Neural progenitor cell (in vitro differentiated cells): Measurements from ENCODE around the gene LCORL. TPM values are rescaled to one million over a fixed set of nuclear protein-coding genes. Genes with fewer than 3 reads are reported as not detected.
"Not testable (repeated sequence)": the region's sequence is repeated elsewhere in the genome, so short reads cannot be mapped to it uniquely, and the experiment has no call there.

Experiments used
- DNase-seq: peaks from one replicate; pipeline ENCODE4 v3.0.0-alpha.2; 2016; ENCODE audit warnings: low spot score
- H2AFZ ChIP-seq: fragments of 200-600 bp; sonication (generic); replicated peaks from 2 replicates; pipeline ENCODE4 v1.6.1; 2016; ENCODE audit warnings: antibody characterized with exemption
- H3F3A ChIP-seq: fragments of 200-600 bp; sonication (generic); 2 replicates; pipeline ENCODE4 v1.6.1; 2016; ENCODE audit warnings: antibody characterized with exemption, low read depth
- H3K27ac ChIP-seq: fragments of 200-600 bp; sonication (generic); 2 replicates; pipeline ENCODE4 v1.5.1; 2016; ENCODE audit warnings: mild to moderate bottlenecking
- H3K27me3 ChIP-seq: fragments of 200-600 bp; sonication (generic); 2 replicates; pipeline ENCODE4 v1.6.1; 2016; ENCODE audit warnings: mild to moderate bottlenecking, moderate library complexity
- H3K36me3 ChIP-seq: fragments of 200-600 bp; sonication (generic); 2 replicates; pipeline ENCODE4 v1.5.1; 2016
- H3K4me1 ChIP-seq: fragments of 200-600 bp; sonication (generic); 2 replicates; pipeline ENCODE4 v1.6.1; 2016; ENCODE audit warnings: mixed run types
- H3K4me2 ChIP-seq: fragments of 200-600 bp; sonication (generic); 2 replicates; pipeline ENCODE4 v1.6.1; 2016
- H3K4me3 ChIP-seq: fragments of 200-600 bp; sonication (generic); 2 replicates; pipeline ENCODE4 v1.5.1; 2016
- H3K79me2 ChIP-seq: fragments of 200-600 bp; sonication (generic); 2 replicates; pipeline ENCODE4 v1.6.1; 2016; ENCODE audit warnings: low read depth
- H3K9ac ChIP-seq: fragments of 200-600 bp; sonication (generic); 2 replicates; pipeline ENCODE4 v1.6.1; 2016
- H3K9me3 ChIP-seq: fragments of 200-600 bp; sonication (generic); 2 replicates; pipeline ENCODE4 v1.5.1; 2016; ENCODE audit warnings: low read depth
- H4K20me1 ChIP-seq: fragments of 200-600 bp; sonication (generic); 2 replicates; pipeline ENCODE4 v1.6.1; 2016; ENCODE audit warnings: low read depth
- H3K27ac Mint-ChIP-seq: 3 replicates; pipeline ENCODE4 v1.8.0; 2021; ENCODE audit warnings: mixed read lengths
- H3K27me3 Mint-ChIP-seq: 2 replicates; pipeline ENCODE4 v1.8.0; 2022; ENCODE audit warnings: low read depth, mild to moderate bottlenecking, inconsistent platforms, moderate library complexity, mixed read lengths; ENCODE audit not compliant: insufficient read depth
- H3K36me3 Mint-ChIP-seq: 3 replicates; pipeline ENCODE4 v1.8.0; 2021; ENCODE audit warnings: mixed read lengths
- H3K4me1 Mint-ChIP-seq: 3 replicates; pipeline ENCODE4 v1.8.0; 2021; ENCODE audit warnings: mixed read lengths
- H3K4me3 Mint-ChIP-seq: 3 replicates; pipeline ENCODE4 v1.8.0; 2021; ENCODE audit warnings: mild to moderate bottlenecking, moderate library complexity, mixed read lengths
- H3K9me3 Mint-ChIP-seq: 3 replicates; pipeline ENCODE4 v1.8.0; 2020; ENCODE audit warnings: mixed read lengths
- CTCF ChIP-seq: fragments of 200-600 bp; sonication (generic); IDR thresholded peaks from 2 replicates; pipeline ENCODE4 v1.5.1; 2017; ENCODE audit warnings: antibody characterized with exemption, mild to moderate bottlenecking
- EZH2 ChIP-seq: fragments of 200-600 bp; sonication (generic); IDR thresholded peaks from 2 replicates; pipeline ENCODE4 v1.6.1; 2017; ENCODE audit warnings: antibody characterized with exemption, mild to moderate bottlenecking, moderate library complexity
- EZH2phosphoT487 ChIP-seq: fragments of 200-600 bp; sonication (generic); IDR thresholded peaks from 2 replicates; pipeline ENCODE4 v1.6.1; 2017; ENCODE audit warnings: antibody characterized with exemption
- total RNA-seq: library from RNA; depleted of rRNA; stranded (reverse); fragments of >200 nt; gene quantifications from 2 replicates; pipeline ENCODE4 v1.2.3, GENCODE V29; 2015; ENCODE audit warnings: low replicate concordance

LCORL gene
- total RNA-seq, 1 donor from 2014 or later = 53.6 TPM

DNA sequence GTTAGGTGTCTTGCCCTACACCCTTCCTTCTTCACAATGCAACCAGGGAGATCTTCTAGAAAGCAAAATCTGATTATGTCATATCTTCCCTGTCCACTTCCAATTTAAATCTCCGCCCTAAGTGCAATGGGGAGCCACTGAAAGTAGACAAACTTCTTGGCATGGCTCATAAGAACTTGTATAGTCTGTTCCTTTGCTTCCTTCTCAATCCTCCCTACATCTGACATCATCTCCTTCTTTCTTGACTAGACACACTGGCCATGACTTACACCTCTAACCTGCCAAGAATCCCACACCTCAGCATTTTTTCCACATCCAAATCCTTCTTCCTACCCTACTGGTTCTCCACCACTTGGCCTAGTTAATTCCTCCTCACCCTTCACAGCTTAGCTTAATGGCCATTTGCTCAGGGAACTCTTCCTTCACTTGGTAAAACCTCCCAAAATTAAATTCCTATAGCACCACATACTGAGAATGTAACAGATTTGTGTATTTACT is 155.6 kb downstream of the LCORL start:
- Mint-ChIP-seq H3K4me3 (no peak overlapping the region), H3K27me3 (no peaks in the 10 kb centered on the region), H3K27ac (no peak overlapping the region), H3K36me3 (peaks cover 30% of the 10 kb centered on the region), H3K9me3 (peaks cover 19% of the 10 kb centered on the region), H3K4me1 (peaks cover 16% of the 10 kb centered on the region)
- Histone ChIP-seq H3K4me1 (peaks cover 5% of the 10 kb centered on the region), H3K27ac (no peak overlapping the region), H2AFZ (no peak overlapping the region), H3K36me3 (no peaks in the 10 kb centered on the region), H3K4me2 (no peak overlapping the region), H4K20me1 (no peaks in the 10 kb centered on the region), H3K27me3 (no peaks in the 10 kb centered on the region), H3K4me3 (no peak overlapping the region), H3K9ac (no peak overlapping the region), H3F3A (no peaks in the 10 kb centered on the region), H3K79me2 (no peaks in the 10 kb centered on the region), H3K9me3 (peaks cover 22% of the 10 kb centered on the region)
- no peak for DNase-seq
- TF ChIP-seq EZH2 = no peak
- TF ChIP-seq CTCF = no peak
- TF ChIP-seq EZH2phosphoT487 = no peak

DNA sequence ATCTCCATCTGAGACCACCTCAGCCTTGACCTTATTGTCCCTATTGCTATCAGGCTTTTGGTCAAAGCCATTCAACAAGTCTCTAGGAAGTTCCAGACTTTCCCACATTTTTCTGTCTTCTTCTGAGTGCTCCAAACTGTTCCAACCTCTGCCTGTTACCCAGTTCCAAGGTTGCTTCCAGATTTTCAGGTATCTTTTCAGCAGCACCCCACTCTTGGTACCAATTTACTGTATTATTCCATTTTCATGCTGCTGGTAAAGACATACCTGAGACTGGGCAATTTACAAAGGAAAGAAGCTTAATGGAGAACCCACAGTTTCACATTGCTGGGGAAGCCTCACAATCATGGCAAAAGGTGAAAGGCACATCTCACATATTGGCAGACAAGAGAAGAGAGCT is 159.6 kb downstream of the LCORL start:
- not testable (repeated sequence) for DNase-seq, H3K4me1 ChIP-seq, H3K27ac ChIP-seq, H3K9ac ChIP-seq, H3F3A ChIP-seq, H3K79me2 ChIP-seq, H4K20me1 ChIP-seq, H3K36me3 ChIP-seq, H3K4me2 ChIP-seq, H3K27me3 Mint-ChIP-seq, H3K27me3 ChIP-seq, H3K4me3 Mint-ChIP-seq, H2AFZ ChIP-seq, H3K4me3 ChIP-seq, H3K27ac Mint-ChIP-seq
- peaks cover 22% of the 10 kb centered on the region for H3K9me3 ChIP-seq
- H3K36me3 Mint-ChIP-seq = peaks cover 45% of the 10 kb centered on the region
- peaks cover 11% of the 10 kb centered on the region for H3K4me1 Mint-ChIP-seq
- peaks cover 25% of the 10 kb centered on the region for H3K9me3 Mint-ChIP-seq

DNA sequence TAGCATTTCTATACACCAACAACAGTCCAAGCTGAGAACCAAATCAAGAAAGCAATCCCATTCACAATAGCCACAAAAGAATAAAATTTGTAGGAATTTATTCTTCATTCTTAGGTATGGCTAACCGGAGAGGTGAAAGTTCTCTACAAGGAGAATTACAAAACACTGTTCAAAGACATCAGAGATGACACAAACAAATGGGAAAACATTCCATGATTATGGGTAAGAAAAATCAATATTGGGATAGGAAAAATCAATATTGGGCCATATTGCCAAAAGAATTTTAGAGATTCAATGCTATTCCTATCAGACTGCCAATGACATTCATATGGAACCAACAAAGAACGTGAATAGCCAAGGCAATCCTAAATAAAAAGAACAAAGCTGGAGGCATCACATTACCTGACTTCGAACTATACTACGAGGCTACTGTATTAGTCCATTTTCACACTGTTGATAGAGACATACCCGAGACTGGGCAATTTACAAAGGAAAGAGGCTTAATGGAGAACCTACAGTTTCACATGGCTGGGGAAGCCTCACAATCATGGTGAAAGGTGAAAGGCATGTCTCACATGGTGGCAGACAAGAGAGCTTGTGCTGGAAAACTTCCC is 161.7 kb downstream of the LCORL start:
- H2AFZ ChIP-seq = no peak overlapping the region
- H3K36me3 ChIP-seq = no peaks in the 10 kb centered on the region
- H3K36me3 Mint-ChIP-seq = peaks cover 44% of the 10 kb centered on the region
- no peak overlapping the region for H3K4me3 ChIP-seq
- peaks cover 2% of the 10 kb centered on the region for H3K27me3 Mint-ChIP-seq
- peaks cover 25% of the 10 kb centered on the region for H3K9me3 Mint-ChIP-seq
- H3K9ac ChIP-seq = no peak overlapping the region
- no peaks in the 10 kb centered on the region for H3K4me1 Mint-ChIP-seq
- DNase-seq = no peak
- H3K4me2 ChIP-seq = no peak overlapping the region
- peaks cover 22% of the 10 kb centered on the region for H3K9me3 ChIP-seq
- H3K27ac ChIP-seq = no peak overlapping the region
- H3K27me3 ChIP-seq = no peaks in the 10 kb centered on the region
- H3K27ac Mint-ChIP-seq = no peak overlapping the region
- no peak overlapping the region for H3K4me3 Mint-ChIP-seq
- H4K20me1 ChIP-seq = no peaks in the 10 kb centered on the region
- TF ChIP-seq EZH2phosphoT487 (no peak), EZH2 (no peak), CTCF (no peak)
- H3F3A ChIP-seq = no peaks in the 10 kb centered on the region
- no peaks in the 10 kb centered on the region for H3K79me2 ChIP-seq
- H3K4me1 ChIP-seq = no peaks in the 10 kb centered on the region

DNA sequence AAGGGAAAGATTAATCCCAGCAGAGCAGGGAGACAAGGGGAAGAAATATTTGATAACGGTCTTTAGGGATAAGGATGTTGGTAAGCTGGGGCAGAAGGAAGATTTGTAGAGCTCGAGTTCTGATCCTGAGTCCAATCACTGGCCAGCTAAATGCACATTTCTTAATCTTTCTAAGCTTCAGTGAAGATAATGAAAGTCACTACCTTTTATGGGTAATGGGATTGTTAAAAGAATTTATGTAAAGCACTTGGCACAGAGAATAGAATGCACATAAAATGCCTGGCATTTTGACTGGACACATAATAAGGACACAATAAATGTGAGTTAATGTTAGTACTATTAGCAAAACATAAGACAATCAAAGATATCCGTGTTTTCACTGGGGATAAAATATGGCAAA is 167.5 kb downstream of the LCORL start:
- no peak for DNase-seq
- Histone ChIP-seq H3K4me2 (no peak overlapping the region), H3K27me3 (no peaks in the 10 kb centered on the region), H3K27ac (no peak overlapping the region), H3K4me1 (no peaks in the 10 kb centered on the region), H4K20me1 (no peaks in the 10 kb centered on the region), H2AFZ (no peak overlapping the region), H3K4me3 (no peak overlapping the region), H3K9me3 (no peaks in the 10 kb centered on the region), H3K36me3 (no peaks in the 10 kb centered on the region), H3K9ac (no peak overlapping the region), H3F3A (no peaks in the 10 kb centered on the region), H3K79me2 (no peaks in the 10 kb centered on the region)
- Mint-ChIP-seq H3K27me3 (peaks cover 2% of the 10 kb centered on the region), H3K9me3 (peaks cover 8% of the 10 kb centered on the region), H3K36me3 (peaks cover 17% of the 10 kb centered on the region), H3K4me1 (no peaks in the 10 kb centered on the region), H3K27ac (no peak overlapping the region), H3K4me3 (no peak overlapping the region)
- TF ChIP-seq EZH2phosphoT487 (no peak), EZH2 (no peak), CTCF (no peak)
